Measurements from ENCODE around the gene PIK3R5. TPM values are rescaled to one million over a fixed set of nuclear protein-coding genes. Genes with fewer than 3 reads are reported as not detected.
A peak's percentile ranks its signal among the peaks of the same experiment; 100 is the strongest.

Gene PIK3R5
- total RNA-seq, 1 donor from 2014 or later, result 0.25 TPM

DNA sequence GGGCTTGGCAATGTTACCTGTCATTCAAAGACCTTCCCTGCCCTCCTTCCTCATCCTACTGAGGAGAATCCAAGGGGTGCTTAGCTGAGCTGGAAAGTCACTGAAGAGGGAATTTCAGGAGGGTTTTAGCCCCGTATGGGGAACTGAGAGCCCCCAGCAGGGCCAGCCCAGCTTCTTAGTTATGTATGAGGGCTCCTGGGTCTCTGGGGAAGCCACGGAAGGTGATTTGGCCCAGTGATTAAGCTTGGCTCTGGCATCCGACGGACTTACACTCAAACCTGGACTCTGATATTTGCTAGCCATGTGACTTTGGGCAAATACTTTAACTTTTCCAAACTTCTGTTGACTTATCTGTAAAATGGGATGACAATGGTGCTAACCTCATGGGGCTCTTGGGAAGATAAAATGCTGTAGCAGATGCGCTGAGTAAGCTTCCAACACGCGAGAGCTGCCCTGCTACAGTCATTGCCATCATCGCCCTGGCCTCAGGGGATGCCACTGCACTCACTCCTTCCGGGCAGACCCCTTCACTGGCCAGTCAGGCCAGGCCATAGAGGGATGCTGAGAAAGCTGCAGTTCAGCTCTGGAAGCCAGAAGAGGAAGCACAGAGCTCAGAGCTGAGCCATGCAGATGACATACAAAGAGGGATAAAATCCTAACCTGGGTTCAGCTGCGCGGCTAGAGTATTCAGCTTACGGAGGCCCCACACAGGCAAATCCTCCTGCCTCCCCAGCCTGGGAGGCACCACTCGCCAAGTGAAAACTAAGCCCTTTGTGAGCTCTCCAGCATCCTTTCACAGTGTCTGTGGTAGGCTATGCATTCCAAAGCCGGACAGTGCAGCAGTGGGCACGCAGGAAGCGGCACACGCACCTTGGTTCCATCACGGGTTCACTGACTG lies 53.2 kb downstream of the PIK3R5 start:
- Mint-ChIP-seq H3K9me3 (peaks cover 6% of the 10 kb centered on the region), H3K4me3 (no peak overlapping the region), H3K4me1 (no peaks in the 10 kb centered on the region), H3K27me3 (ENCODE audit: low read depth) (peaks cover 63% of the 10 kb centered on the region), H3K27ac (no peak overlapping the region), H3K36me3 (no peaks in the 10 kb centered on the region)
- TF ChIP-seq CTCF (IDR thresholded peaks at IDR 0.05; ENCODE audit: unreplicated experiment), result no peak
- DNase-seq (ENCODE audit: low spot score in 2 of 2, unreplicated experiment in 2 of 2), result no peak

DNA sequence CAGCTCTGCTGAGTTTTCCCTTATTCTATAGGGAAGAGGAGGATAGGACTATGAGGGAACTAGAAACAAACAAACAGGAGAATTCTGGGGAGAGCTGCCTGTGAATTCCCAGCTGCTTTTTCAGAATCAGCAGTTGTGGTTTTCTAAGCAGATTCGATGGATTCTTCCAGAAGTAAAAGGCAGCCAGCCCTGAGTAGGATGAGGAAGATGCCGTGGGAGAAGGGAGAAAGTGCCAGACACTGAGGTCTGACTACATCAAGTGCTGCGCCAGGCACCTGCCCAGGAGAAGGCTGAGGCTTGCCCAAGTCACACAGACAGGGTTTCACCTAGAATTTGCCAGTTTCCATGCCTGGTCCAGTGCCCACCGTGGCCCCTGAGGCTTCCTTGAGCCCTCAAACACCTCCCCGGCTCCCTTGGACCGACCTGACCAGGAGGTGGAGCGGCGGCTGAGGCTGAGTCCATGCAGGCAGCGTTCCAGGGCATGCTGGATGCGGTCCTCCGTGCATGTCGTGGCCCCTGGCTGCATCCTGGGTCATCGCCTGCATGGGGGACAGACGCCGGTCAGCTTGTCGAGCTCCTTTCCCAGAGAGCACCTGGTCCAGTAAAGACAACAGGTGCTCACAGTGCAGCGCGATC lies 54.4 kb downstream of the PIK3R5 start:
- Mint-ChIP-seq H3K4me1 (no peaks in the 10 kb centered on the region), H3K4me3 (no peak overlapping the region), H3K36me3 (no peaks in the 10 kb centered on the region), H3K9me3 (no peaks in the 10 kb centered on the region), H3K27ac (no peak overlapping the region), H3K27me3 (ENCODE audit: low read depth) (peaks cover 62% of the 10 kb centered on the region)
- TF ChIP-seq CTCF (IDR thresholded peaks at IDR 0.05; ENCODE audit: unreplicated experiment), result no peak
- DNase-seq (ENCODE audit: low spot score in 2 of 2, unreplicated experiment in 2 of 2), result no peak

- no peak for TF ChIP-seq CTCF (IDR thresholded peaks at IDR 0.05; ENCODE audit: unreplicated experiment)
- H3K27ac Mint-ChIP-seq, result no peak overlapping the region
- no peak overlapping the region for H3K4me3 Mint-ChIP-seq
- H3K27me3 Mint-ChIP-seq (ENCODE audit: low read depth), result peaks cover 73% of the 10 kb centered on the region
- H3K4me1 Mint-ChIP-seq, result no peaks in the 10 kb centered on the region
- H3K36me3 Mint-ChIP-seq, result no peaks in the 10 kb centered on the region
- H3K9me3 Mint-ChIP-seq, result no peaks in the 10 kb centered on the region
- DNase-seq (ENCODE audit: low spot score in 2 of 2, unreplicated experiment in 2 of 2), result no peak
These were observed 55.8 kb downstream of the PIK3R5 start for GRCh38 chr17:8909586-8910270.

DNA sequence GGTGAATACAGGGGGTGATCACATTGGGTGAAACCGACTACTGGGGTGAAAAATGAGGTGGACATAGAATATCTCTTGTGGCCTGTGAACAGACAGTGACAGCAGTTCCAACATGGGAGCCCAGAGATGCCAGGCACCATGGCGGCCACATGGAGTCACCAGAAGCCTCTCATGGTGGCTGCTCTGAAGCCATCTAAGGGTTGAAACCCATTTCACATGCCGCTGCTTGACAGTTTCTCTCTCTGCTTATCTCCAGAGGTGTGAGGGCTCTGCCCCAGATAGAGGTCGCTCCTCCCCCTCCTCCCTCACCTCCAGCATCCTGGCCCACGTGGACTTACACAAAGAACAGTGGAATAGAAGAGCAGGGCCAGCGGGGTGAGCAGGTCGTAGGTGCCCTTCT lies 60.2 kb downstream of the PIK3R5 start:
- no peak overlapping the region for H3K27ac Mint-ChIP-seq
- TF ChIP-seq CTCF (IDR thresholded peaks at IDR 0.05; ENCODE audit: unreplicated experiment), result no peak
- DNase-seq (ENCODE audit: low spot score in 2 of 2, unreplicated experiment in 2 of 2), result peak in 1 of 2 experiments; percentile 24
- no peaks in the 10 kb centered on the region for H3K36me3 Mint-ChIP-seq
- H3K27me3 Mint-ChIP-seq (ENCODE audit: low read depth), result peaks cover 54% of the 10 kb centered on the region
- no peaks in the 10 kb centered on the region for H3K4me1 Mint-ChIP-seq
- no peaks in the 10 kb centered on the region for H3K9me3 Mint-ChIP-seq
- H3K4me3 Mint-ChIP-seq, result no peak overlapping the region

- Mint-ChIP-seq H3K27ac (no peak overlapping the region), H3K4me3 (no peak overlapping the region), H3K4me1 (no peaks in the 10 kb centered on the region), H3K9me3 (no peaks in the 10 kb centered on the region), H3K27me3 (ENCODE audit: low read depth) (peaks cover 54% of the 10 kb centered on the region), H3K36me3 (no peaks in the 10 kb centered on the region)
- TF ChIP-seq CTCF (IDR thresholded peaks at IDR 0.05; ENCODE audit: unreplicated experiment), result no peak
- DNase-seq (ENCODE audit: low spot score in 2 of 2, unreplicated experiment in 2 of 2), result peak in 1 of 2 experiments; percentile 14
These were observed 60.8 kb downstream of the PIK3R5 start for GRCh38 chr17:8904686-8905085.

All from mesothelial cell of epicardium (in vitro differentiated cells).